ENCODE measurements around the gene SEL1L3. TPM values are rescaled to one million over a fixed set of nuclear protein-coding genes. Genes with fewer than 3 reads are reported as not detected.

SEL1L3 gene
- total RNA-seq, 2 experiments from 2014 or later: 180 to 313 TPM

DNA sequence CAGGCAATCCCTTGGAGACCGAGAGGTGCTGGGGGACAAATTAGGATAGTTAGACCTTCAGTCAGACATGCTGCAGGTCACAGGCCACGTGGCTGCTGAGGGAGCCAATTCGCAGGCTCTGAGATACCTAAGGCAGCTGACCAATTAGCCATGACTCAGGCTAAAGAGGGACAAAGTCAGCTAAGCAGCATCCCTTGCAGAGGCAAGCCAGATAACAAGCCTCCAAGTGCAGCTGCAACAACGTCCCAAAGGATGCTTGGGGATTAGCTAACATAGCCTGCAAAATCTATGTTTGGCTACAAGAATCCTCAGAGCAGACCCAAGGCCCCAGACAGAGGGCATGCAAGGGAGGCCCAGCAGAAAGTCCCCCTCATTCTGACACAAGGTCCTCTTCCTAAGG, 93.5 kb downstream of the SEL1L3 start:
- Histone ChIP-seq H3K36me3 (ENCODE audit: insufficient read depth, low read length) (peaks cover 95% of the 10 kb centered on the region), H3K4me3 (ENCODE audit: low read depth, low read length, poor library complexity, severe bottlenecking) (no peak overlapping the region), H4K20me1 (ENCODE audit: insufficient read depth, low read length) (no peaks in the 10 kb centered on the region), H3K27ac (ENCODE audit: low read depth, low read length, poor library complexity, severe bottlenecking) (no peak overlapping the region), H3K9me2 (ENCODE audit: insufficient read depth, low read length) (no peaks in the 10 kb centered on the region), H3K79me2 (ENCODE audit: insufficient read depth, low read depth, low read length) (no peaks in the 10 kb centered on the region), H3K9me3 (ENCODE audit: low read length) (no peaks in the 10 kb centered on the region), H2AFZ (ENCODE audit: low read length) (no peak overlapping the region), H3K4me2 (ENCODE audit: low read length) (no peak overlapping the region), H3K4me1 (ENCODE audit: insufficient read depth, low read length, poor library complexity, severe bottlenecking) (no peaks in the 10 kb centered on the region)
- TF ChIP-seq, protein P1, sequence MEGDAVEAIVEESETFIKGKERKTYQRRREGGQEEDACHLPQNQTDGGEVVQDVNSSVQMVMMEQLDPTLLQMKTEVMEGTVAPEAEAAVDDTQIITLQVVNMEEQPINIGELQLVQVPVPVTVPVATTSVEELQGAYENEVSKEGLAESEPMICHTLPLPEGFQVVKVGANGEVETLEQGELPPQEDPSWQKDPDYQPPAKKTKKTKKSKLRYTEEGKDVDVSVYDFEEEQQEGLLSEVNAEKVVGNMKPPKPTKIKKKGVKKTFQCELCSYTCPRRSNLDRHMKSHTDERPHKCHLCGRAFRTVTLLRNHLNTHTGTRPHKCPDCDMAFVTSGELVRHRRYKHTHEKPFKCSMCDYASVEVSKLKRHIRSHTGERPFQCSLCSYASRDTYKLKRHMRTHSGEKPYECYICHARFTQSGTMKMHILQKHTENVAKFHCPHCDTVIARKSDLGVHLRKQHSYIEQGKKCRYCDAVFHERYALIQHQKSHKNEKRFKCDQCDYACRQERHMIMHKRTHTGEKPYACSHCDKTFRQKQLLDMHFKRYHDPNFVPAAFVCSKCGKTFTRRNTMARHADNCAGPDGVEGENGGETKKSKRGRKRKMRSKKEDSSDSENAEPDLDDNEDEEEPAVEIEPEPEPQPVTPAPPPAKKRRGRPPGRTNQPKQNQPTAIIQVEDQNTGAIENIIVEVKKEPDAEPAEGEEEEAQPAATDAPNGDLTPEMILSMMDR (conservative IDR thresholded peaks at IDR 0.05; ENCODE audit: low read length): no peak
- TF ChIP-seq EZH2phosphoT487 (IDR thresholded peaks at IDR 0.05; ENCODE audit: borderline replicate concordance, low read depth, low read length): no peak
- BruUV-seq (replicated peaks): no TSS peak
- intact Hi-C loops (cut with micrococcal nuclease; ENCODE audit: unreplicated experiment): loop anchor here (2.0 kb wide), 1 partner anchor 328 kb away; no protein-coding TSS in a partner anchor
- POLR2A ChIA-PET: interaction anchor here (0.9 to 1.8 kb wide), 2 partner anchors 8 to 31 kb away, joined by 3 to 10 read pairs; no protein-coding TSS in a partner anchor
- no peak for DNase-seq (ENCODE audit: low spot score)
- CTCF ChIA-PET (ENCODE audit: unreplicated experiment): no interaction called here

DNA sequence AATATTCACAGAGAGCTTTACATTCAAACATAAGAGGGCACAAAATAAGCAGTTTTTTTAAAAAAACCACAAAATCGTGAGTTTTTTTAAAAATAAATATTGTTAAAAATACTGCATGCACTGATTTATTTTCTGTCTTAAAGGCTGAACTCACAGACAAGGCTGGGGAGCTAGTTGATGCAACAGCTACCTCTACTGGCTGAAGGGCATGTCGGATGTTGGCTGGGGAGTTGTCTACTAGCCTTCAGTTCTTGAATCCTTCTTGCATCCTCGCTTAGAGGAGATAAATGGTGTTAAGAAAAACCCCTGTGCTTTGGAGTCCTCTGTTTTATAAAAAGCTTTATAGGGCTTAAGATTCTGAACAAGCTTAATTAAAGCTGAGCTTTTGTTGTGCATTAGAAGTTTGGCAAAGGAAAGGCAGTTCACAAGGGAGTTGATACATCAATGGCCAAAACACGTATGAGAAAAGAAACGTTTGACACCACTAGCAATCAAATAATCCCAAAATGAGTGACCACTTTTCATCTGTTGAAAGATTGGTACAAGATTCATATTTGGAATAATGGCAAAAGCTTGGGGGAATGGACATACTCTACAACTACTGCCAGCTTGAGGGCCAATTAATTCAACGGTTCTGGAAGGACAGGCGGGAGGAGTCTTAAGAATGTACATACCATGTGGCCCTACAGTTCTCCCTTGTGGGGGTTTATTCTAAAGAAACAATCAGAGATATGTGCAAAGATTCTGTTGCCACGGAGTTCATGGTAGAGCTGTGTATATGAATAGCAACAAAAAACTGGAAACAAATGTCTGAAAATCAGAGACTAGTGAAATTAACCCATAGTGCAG, 94.7 kb downstream of the SEL1L3 start:
- H3K36me3 ChIP-seq (ENCODE audit: insufficient read depth, low read length): peaks cover 95% of the 10 kb centered on the region
- H3K9me3 ChIP-seq (ENCODE audit: low read length): no peaks in the 10 kb centered on the region
- no peak overlapping the region for H3K4me2 ChIP-seq (ENCODE audit: low read length)
- no peak overlapping the region for H3K27ac ChIP-seq (ENCODE audit: low read depth, low read length, poor library complexity, severe bottlenecking)
- TSS peak; percentile 3 for BruUV-seq (replicated peaks)
- TF ChIP-seq, protein P1 (conservative IDR thresholded peaks at IDR 0.05; ENCODE audit: low read length): peak; percentile 80
- TF ChIP-seq EZH2phosphoT487 (IDR thresholded peaks at IDR 0.05; ENCODE audit: borderline replicate concordance, low read depth, low read length): no peak
- H2AFZ ChIP-seq (ENCODE audit: low read length): no peak overlapping the region
- intact Hi-C loops (cut with micrococcal nuclease; ENCODE audit: unreplicated experiment): loop anchor here (2.0 kb wide), 1 partner anchor 327 kb away; no protein-coding TSS in a partner anchor
- H4K20me1 ChIP-seq (ENCODE audit: insufficient read depth, low read length): no peaks in the 10 kb centered on the region
- POLR2A ChIA-PET: interaction anchor here (0.6 to 1.8 kb wide), 3 partner anchors 9 to 1664 kb away, joined by 3 to 10 read pairs (median 5); no protein-coding TSS in a partner anchor
- no peaks in the 10 kb centered on the region for H3K9me2 ChIP-seq (ENCODE audit: insufficient read depth, low read length)
- H3K79me2 ChIP-seq (ENCODE audit: insufficient read depth, low read depth, low read length): no peaks in the 10 kb centered on the region
- DNase-seq (ENCODE audit: low spot score): peak; percentile 47
- CTCF ChIA-PET (ENCODE audit: unreplicated experiment): no interaction called here
- H3K4me3 ChIP-seq (ENCODE audit: low read depth, low read length, poor library complexity, severe bottlenecking): no peak overlapping the region
- H3K4me1 ChIP-seq (ENCODE audit: insufficient read depth, low read length, poor library complexity, severe bottlenecking): no peaks in the 10 kb centered on the region

Measured in OCI-LY7 (cell line).